Bronchial epithelial cell (primary cell): Measurements from ENCODE around the gene P3H2. TPM values are rescaled to one million over a fixed set of nuclear protein-coding genes. Genes with fewer than 3 reads are reported as not detected.

Experiments
- DNase-seq: peaks from one replicate; pipeline ENCODE4 v3.0.0-alpha.2; 2010; ENCODE audit warnings: low read depth
- FAIRE-seq: peaks from 2 replicates; lab custom pipeline; 2011; peaks lifted over from hg19 to GRCh38; lab: Jason Lieb, UNC
- H3K27me3 ChIP-seq: 2 replicates; pipeline ENCODE4 v1.5.1; 2011; ENCODE audit warnings: low read length; ENCODE audit not compliant: control insufficient read depth, insufficient read depth
- H3K36me3 ChIP-seq: 2 replicates; pipeline ENCODE4 v1.5.1; 2011; ENCODE audit warnings: low read length; ENCODE audit not compliant: control insufficient read depth, insufficient read depth
- H3K4me3 ChIP-seq: 2 replicates; pipeline ENCODE4 v1.5.1; 2011; ENCODE audit warnings: mild to moderate bottlenecking, low read depth, low read length, control low read depth
- total RNA-seq: library from RNA; depleted of rRNA; stranded (reverse); fragments of >200 nt; gene quantifications from 2 replicates; pipeline ENCODE4 v1.2.1, GENCODE V29; 2014
- TF ChIP-seq, protein P1 (sequence below): IDR thresholded peaks from 2 replicates; pipeline ENCODE4 v1.5.1; 2011; ENCODE audit warnings: mild to moderate bottlenecking, moderate library complexity, low read length, control low read depth, inconsistent platforms; ENCODE audit not compliant: insufficient read depth, severe bottlenecking

The P3H2 gene
- total RNA-seq, 1 donor from 2014 or later: 7.6 TPM

DNA sequence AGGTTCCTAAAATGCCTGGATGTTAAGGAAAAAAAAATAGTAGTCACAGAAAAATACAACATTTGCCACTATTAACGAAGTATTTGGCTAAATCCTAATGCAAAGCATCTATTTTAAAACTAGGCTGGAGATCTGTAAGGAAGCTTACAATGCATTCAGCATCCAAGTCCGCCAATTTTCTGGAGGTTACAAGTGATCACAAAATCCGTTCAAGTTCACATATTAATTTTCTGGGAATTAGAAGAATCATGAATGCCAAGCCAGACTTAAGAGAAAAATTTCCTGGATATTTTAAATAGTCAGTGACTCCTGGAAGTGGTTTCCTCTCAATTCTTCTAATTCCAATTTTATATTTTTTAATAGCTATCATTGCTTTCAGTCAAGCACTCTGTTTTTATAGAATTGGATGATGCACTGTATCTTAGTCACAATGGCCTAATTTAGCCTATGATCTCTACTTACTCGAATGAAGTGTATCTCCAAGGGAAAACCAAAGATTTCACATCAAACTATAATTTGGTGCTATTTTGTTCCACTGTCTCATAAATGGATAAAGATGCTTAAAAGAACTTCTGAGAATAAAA, 60.4 kb downstream of the P3H2 start:
- FAIRE-seq: no peak
- Histone ChIP-seq H3K4me3 (no peak overlapping the region), H3K36me3 (no peaks in the 10 kb centered on the region), H3K27me3 (no peaks in the 10 kb centered on the region)
- TF ChIP-seq, protein P1, sequence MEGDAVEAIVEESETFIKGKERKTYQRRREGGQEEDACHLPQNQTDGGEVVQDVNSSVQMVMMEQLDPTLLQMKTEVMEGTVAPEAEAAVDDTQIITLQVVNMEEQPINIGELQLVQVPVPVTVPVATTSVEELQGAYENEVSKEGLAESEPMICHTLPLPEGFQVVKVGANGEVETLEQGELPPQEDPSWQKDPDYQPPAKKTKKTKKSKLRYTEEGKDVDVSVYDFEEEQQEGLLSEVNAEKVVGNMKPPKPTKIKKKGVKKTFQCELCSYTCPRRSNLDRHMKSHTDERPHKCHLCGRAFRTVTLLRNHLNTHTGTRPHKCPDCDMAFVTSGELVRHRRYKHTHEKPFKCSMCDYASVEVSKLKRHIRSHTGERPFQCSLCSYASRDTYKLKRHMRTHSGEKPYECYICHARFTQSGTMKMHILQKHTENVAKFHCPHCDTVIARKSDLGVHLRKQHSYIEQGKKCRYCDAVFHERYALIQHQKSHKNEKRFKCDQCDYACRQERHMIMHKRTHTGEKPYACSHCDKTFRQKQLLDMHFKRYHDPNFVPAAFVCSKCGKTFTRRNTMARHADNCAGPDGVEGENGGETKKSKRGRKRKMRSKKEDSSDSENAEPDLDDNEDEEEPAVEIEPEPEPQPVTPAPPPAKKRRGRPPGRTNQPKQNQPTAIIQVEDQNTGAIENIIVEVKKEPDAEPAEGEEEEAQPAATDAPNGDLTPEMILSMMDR: no peak
- no peak for DNase-seq

DNA sequence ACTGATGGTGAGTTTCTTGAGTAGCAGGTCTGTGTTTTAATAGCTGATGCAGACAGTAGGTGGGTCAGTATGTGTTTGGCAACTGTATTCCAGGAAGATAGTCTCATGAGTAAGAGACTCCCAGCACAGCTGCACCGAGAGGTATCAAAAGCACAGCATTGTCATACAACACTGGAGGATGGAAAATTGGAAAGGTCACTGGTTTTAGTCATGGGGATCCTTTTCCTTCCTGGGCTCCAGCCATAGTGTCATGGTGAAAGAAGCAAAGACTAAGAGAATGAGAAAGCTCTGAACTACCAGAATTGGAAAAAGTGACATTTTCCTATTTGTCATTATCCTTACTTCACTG, 61.5 kb downstream of the P3H2 start:
- peak; percentile 66 for FAIRE-seq

DNA sequence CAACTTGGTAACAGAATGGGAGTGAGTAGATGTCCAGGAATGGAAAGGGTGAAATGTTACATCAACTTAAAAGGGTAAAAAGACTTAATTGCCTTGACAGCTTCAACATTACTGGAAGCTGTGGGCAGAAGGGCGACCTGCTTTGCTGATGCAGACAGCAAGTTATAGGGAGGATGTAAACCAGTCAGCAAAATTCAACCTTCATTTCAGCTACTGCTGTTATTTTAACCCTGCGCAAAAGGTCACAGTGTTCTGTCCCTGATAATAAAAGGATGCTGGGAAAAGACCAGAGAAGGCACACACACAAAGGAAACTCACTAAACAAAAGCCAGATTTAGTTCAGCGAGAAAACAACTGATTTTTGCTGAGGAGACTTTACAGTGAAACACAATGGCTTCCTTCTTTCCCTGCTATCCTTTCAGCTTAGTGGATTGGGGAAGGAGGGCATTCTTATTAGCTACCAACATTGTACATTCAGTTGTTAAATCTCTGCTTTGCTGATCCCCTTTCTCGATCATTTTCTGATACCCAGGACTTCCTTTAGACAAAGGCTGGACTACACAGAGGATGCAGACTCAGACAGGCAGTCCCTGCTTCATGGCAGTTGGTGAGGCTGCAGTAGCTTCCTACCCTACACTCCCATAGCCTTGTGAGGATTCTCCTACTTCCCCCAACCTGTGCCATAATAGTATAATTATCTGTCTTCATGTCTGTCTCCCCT, 62.0 kb downstream of the P3H2 start:
- no peak for DNase-seq
- Histone ChIP-seq H3K36me3 (no peaks in the 10 kb centered on the region), H3K27me3 (no peaks in the 10 kb centered on the region), H3K4me3 (no peak overlapping the region)
- FAIRE-seq: no peak
- TF ChIP-seq, protein P1: no peak

More for the DNA sequence above, 61.5 kb downstream of the P3H2 start:
- Histone ChIP-seq H3K36me3 (no peaks in the 10 kb centered on the region), H3K4me3 (no peak overlapping the region), H3K27me3 (no peaks in the 10 kb centered on the region)
- DNase-seq: no peak
- TF ChIP-seq, protein P1: no peak

DNA sequence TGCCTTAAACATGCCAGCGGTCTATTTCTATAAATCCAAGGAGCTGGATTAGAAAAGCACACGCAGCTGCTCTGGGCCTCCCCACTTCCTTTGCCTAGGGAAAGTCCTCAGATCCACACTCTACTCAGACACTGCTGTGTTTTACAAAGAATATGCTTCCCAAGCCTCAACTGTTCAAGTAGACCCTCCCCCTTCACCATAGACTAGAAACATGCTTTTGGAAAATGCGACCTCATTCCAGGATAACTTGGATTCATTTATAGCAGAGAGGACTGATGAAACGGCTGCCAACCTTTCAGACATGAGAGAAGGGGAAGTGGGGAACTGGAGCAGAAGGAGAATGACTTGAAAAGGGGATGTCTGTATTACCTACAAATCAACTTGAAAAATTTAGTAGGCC, 64.0 kb downstream of the P3H2 start:
- Histone ChIP-seq H3K4me3 (no peak overlapping the region), H3K27me3 (no peaks in the 10 kb centered on the region), H3K36me3 (no peaks in the 10 kb centered on the region)
- TF ChIP-seq, protein P1: no peak
- DNase-seq (no peak), FAIRE-seq (peak; percentile 13)

DNA sequence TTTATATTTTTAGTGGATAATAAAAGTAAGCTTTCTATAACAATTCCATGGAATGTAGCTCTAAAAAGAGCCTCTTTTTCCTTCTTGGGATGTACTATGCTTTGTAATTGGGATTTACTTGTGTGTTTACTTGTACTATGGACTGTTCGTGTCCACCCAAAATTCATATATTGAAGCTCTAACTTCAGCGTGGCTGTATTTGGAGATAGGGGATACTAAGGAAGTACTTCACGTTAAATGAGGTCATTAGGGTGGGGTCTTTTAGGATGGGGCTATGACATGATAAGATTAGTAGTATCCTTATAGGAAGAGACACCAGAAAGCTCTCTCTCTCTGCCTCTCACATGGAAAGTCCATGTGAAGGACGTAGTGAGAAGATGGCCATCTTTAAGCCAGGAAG, 64.9 kb downstream of the P3H2 start:
- no peaks in the 10 kb centered on the region for H3K27me3 ChIP-seq
- H3K36me3 ChIP-seq: no peaks in the 10 kb centered on the region
- no peak for FAIRE-seq
- DNase-seq: no peak
- TF ChIP-seq, protein P1: no peak
- H3K4me3 ChIP-seq: no peak overlapping the region
